GM19351 (cell line): ENCODE results near the gene C1orf167.

ENCODE experiments used
- ATAC-seq: cut with Tn5 transposase; IDR thresholded peaks from one replicate; pipeline ENCODE4 v1.9.1; 2021; ENCODE audit warnings: mild to moderate bottlenecking, moderate library complexity; ENCODE audit not compliant: unreplicated experiment

The C1orf167 gene

GRCh38 chr1:11759791-11760190 is 2.2 kb upstream of the C1orf167 start:
- ATAC-seq, result no peak

- no peak for ATAC-seq
These were observed 708 bp upstream of the C1orf167 start for GRCh38 chr1:11761285-11761684.

- ATAC-seq, result no peak
These were observed 2.1 kb downstream of the C1orf167 start for GRCh38 chr1:11764115-11764514.

- ATAC-seq, result no peak
These were observed 2.5 kb downstream of the C1orf167 start for GRCh38 chr1:11764519-11764918.

GRCh38 chr1:11765661-11766428 is 3.9 kb downstream of the C1orf167 start:
- no peak for ATAC-seq

- ATAC-seq, result no peak
These were observed 4.4 kb downstream of the C1orf167 start for GRCh38 chr1:11766429-11766776.

- no peak for ATAC-seq
These were observed 6.1 kb downstream of the C1orf167 start for GRCh38 chr1:11767922-11768704.

- ATAC-seq, result no peak
These were observed 6.8 kb downstream of the C1orf167 start for GRCh38 chr1:11768821-11769220.

GRCh38 chr1:11769274-11769673 is 7.3 kb downstream of the C1orf167 start:
- ATAC-seq, result no peak

GRCh38 chr1:11770011-11770410 is 8.0 kb downstream of the C1orf167 start:
- ATAC-seq, result no peak

GRCh38 chr1:11771481-11772043 is 9.6 kb downstream of the C1orf167 start:
- no peak for ATAC-seq

- ATAC-seq, result no peak
These were observed 10.5 kb downstream of the C1orf167 start for GRCh38 chr1:11772458-11772857.

GRCh38 chr1:11774753-11775152 is 12.8 kb downstream of the C1orf167 start:
- no peak for ATAC-seq

- no peak for ATAC-seq
These were observed 15.8 kb downstream of the C1orf167 start for GRCh38 chr1:11777658-11778322.

- no peak for ATAC-seq
These were observed 16.3 kb downstream of the C1orf167 start for GRCh38 chr1:11778336-11778735.

GRCh38 chr1:11778844-11779623 is 17.0 kb downstream of the C1orf167 start:
- no peak for ATAC-seq

- ATAC-seq, result no peak
These were observed 17.9 kb downstream of the C1orf167 start for GRCh38 chr1:11779715-11780379.

- ATAC-seq, result no peak
These were observed 18.6 kb downstream of the C1orf167 start for GRCh38 chr1:11780380-11781147.

- no peak for ATAC-seq
These were observed 19.3 kb downstream of the C1orf167 start for GRCh38 chr1:11781297-11781696.
